Lower leg skin (tissue), 3 donors: ENCODE results near the gene SMARCB1.

ENCODE experiments used
- POLR2A ChIP-seq, 2 donors: fragments of 450-650 bp; IDR thresholded peaks; one replicate each; pipeline ENCODE4 v1.6.1; 2016 to 2017; ENCODE audit warnings: antibody characterized with exemption in 2 of 2, mild to moderate bottlenecking in 1 of 2, moderate library complexity in 1 of 2
- TF ChIP-seq, protein P1 (sequence below), 3 donors: fragments of 450-650 bp; IDR thresholded peaks; one replicate each; pipeline ENCODE4 v1.5.1; 2016; ENCODE audit warnings: antibody characterized with exemption in 3 of 3, mild to moderate bottlenecking in 3 of 3, moderate library complexity in 2 of 3

GRCh38 chr22:23856721-23857605, 70.2 kb downstream of the SMARCB1 start:
- TF ChIP-seq, protein P1, sequence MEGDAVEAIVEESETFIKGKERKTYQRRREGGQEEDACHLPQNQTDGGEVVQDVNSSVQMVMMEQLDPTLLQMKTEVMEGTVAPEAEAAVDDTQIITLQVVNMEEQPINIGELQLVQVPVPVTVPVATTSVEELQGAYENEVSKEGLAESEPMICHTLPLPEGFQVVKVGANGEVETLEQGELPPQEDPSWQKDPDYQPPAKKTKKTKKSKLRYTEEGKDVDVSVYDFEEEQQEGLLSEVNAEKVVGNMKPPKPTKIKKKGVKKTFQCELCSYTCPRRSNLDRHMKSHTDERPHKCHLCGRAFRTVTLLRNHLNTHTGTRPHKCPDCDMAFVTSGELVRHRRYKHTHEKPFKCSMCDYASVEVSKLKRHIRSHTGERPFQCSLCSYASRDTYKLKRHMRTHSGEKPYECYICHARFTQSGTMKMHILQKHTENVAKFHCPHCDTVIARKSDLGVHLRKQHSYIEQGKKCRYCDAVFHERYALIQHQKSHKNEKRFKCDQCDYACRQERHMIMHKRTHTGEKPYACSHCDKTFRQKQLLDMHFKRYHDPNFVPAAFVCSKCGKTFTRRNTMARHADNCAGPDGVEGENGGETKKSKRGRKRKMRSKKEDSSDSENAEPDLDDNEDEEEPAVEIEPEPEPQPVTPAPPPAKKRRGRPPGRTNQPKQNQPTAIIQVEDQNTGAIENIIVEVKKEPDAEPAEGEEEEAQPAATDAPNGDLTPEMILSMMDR (IDR thresholded peaks at IDR 0.05) = no peak
- TF ChIP-seq POLR2A (IDR thresholded peaks at IDR 0.05) = no peak
